Osteoblast (primary cell): Measurements from ENCODE around the gene IQCM. TPM values are rescaled to one million over a fixed set of nuclear protein-coding genes. Genes with fewer than 3 reads are reported as not detected.
A peak's percentile ranks its signal among the peaks of the same experiment; 100 is the strongest.

ENCODE experiments used
- DNase-seq: peaks from one replicate; pipeline ENCODE4 v3.0.0; 2011; ENCODE audit warnings: low spot score, mixed read lengths; ENCODE audit not compliant: insufficient read length; ENCODE audit errors: missing footprints
- H2AFZ ChIP-seq: 2 replicates; pipeline ENCODE4 v1.6.0; 2011; ENCODE audit warnings: mild to moderate bottlenecking, low read length
- H3K27ac ChIP-seq: 2 replicates; pipeline ENCODE4 v1.5.1; 2011; ENCODE audit warnings: mild to moderate bottlenecking, low read depth, low read length, moderate library complexity
- H3K27me3 ChIP-seq: 2 replicates; pipeline ENCODE4 v1.6.0; 2012; ENCODE audit warnings: mild to moderate bottlenecking, control low read depth, inconsistent platforms, low read length, moderate library complexity; ENCODE audit not compliant: insufficient read depth
- H3K36me3 ChIP-seq: 2 replicates; pipeline ENCODE4 v1.5.1; 2011; ENCODE audit warnings: mild to moderate bottlenecking, low read length, control low read depth, moderate library complexity; ENCODE audit not compliant: insufficient read depth
- H3K4me1 ChIP-seq: 2 replicates; pipeline ENCODE4 v1.5.1; 2011; ENCODE audit warnings: mild to moderate bottlenecking, low read length, control low read depth, moderate library complexity; ENCODE audit not compliant: insufficient read depth
- H3K4me2 ChIP-seq: 2 replicates; pipeline ENCODE4 v1.6.0; 2011; ENCODE audit warnings: mild to moderate bottlenecking, low read length; ENCODE audit not compliant: insufficient read depth
- H3K4me3 ChIP-seq: fragments of 200-600 bp; sonication (generic); 3 replicates; pipeline ENCODE4 v1.5.1; 2012; ENCODE audit warnings: mild to moderate bottlenecking, low read length, inconsistent platforms; ENCODE audit not compliant: insufficient read depth
- H3K79me2 ChIP-seq: 2 replicates; pipeline ENCODE4 v1.6.0; 2012; ENCODE audit warnings: mild to moderate bottlenecking, low read length, control low read depth, inconsistent platforms; ENCODE audit not compliant: insufficient read depth
- H3K9me3 ChIP-seq: 2 replicates; pipeline ENCODE4 v1.5.1; 2011; ENCODE audit warnings: low read depth, low read length, control low read depth
- H4K20me1 ChIP-seq: 2 replicates; pipeline ENCODE4 v1.6.0; 2012; ENCODE audit warnings: mild to moderate bottlenecking, low read length, control low read depth; ENCODE audit not compliant: insufficient read depth
- CTCF ChIP-seq: IDR thresholded peaks from 2 replicates; pipeline ENCODE4 v1.5.1; 2011; ENCODE audit warnings: mild to moderate bottlenecking, low read depth, low read length, moderate library complexity; ENCODE audit errors: extremely low read depth
- total RNA-seq: library from RNA; depleted of rRNA; stranded (reverse); fragments of >200 nt; gene quantifications from 2 replicates; pipeline ENCODE4 v1.2.3, GENCODE V29; 2012

The IQCM gene
- total RNA-seq, 1 donor = not detected

GRCh38 chr4:149785696-149786431, 29.8 kb downstream of the IQCM start:
- no peak overlapping the region for H2AFZ ChIP-seq
- no peaks in the 10 kb centered on the region for H4K20me1 ChIP-seq
- no peak overlapping the region for H3K4me2 ChIP-seq

GRCh38 chr4:149784018-149784417, 31.6 kb downstream of the IQCM start:
- H3K27me3 ChIP-seq = no peaks in the 10 kb centered on the region
- H3K9me3 ChIP-seq = no peaks in the 10 kb centered on the region
- peaks cover 9% of the 10 kb centered on the region for H3K4me1 ChIP-seq
- TF ChIP-seq CTCF = no peak
- DNase-seq = no peak
- no peak overlapping the region for H3K4me3 ChIP-seq
- no peaks in the 10 kb centered on the region for H4K20me1 ChIP-seq
- no peaks in the 10 kb centered on the region for H3K79me2 ChIP-seq
- H3K27ac ChIP-seq = no peak overlapping the region
- H3K36me3 ChIP-seq = no peaks in the 10 kb centered on the region
- no peak overlapping the region for H2AFZ ChIP-seq
- H3K4me2 ChIP-seq = no peak overlapping the region

More at GRCh38 chr4:149785696-149786431, 29.8 kb downstream of the IQCM start:
- no peaks in the 10 kb centered on the region for H3K79me2 ChIP-seq
- H3K36me3 ChIP-seq = no peaks in the 10 kb centered on the region
- no peak for TF ChIP-seq CTCF
- no peaks in the 10 kb centered on the region for H3K27me3 ChIP-seq
- H3K9me3 ChIP-seq = no peaks in the 10 kb centered on the region
- DNase-seq = no peak
- no peak overlapping the region for H3K4me3 ChIP-seq
- no peak overlapping the region for H3K27ac ChIP-seq
- peaks cover 6% of the 10 kb centered on the region for H3K4me1 ChIP-seq

GRCh38 chr4:149781150-149781549, 34.5 kb downstream of the IQCM start:
- no peaks in the 10 kb centered on the region for H3K36me3 ChIP-seq
- H3K4me3 ChIP-seq = no peak overlapping the region
- peak; percentile 42 for DNase-seq
- H3K79me2 ChIP-seq = no peaks in the 10 kb centered on the region
- H3K4me1 ChIP-seq = peaks cover 9% of the 10 kb centered on the region
- no peak for TF ChIP-seq CTCF
- no peak overlapping the region for H3K27ac ChIP-seq
- H2AFZ ChIP-seq = no peak overlapping the region
- no peaks in the 10 kb centered on the region for H4K20me1 ChIP-seq
- H3K9me3 ChIP-seq = no peaks in the 10 kb centered on the region
- H3K27me3 ChIP-seq = no peaks in the 10 kb centered on the region
- H3K4me2 ChIP-seq = peak overlapping the region; percentile 14

GRCh38 chr4:149768477-149768876, 47.2 kb downstream of the IQCM start:
- H3K4me2 ChIP-seq = no peak overlapping the region
- TF ChIP-seq CTCF = no peak
- H3K27ac ChIP-seq = no peak overlapping the region
- H3K79me2 ChIP-seq = no peaks in the 10 kb centered on the region
- no peak overlapping the region for H2AFZ ChIP-seq
- peak; percentile 66 for DNase-seq
- peaks cover 6% of the 10 kb centered on the region for H3K4me1 ChIP-seq
- no peaks in the 10 kb centered on the region for H3K9me3 ChIP-seq
- no peak overlapping the region for H3K4me3 ChIP-seq
- no peaks in the 10 kb centered on the region for H4K20me1 ChIP-seq
- H3K36me3 ChIP-seq = no peaks in the 10 kb centered on the region
- no peaks in the 10 kb centered on the region for H3K27me3 ChIP-seq
